Measurements from ENCODE around the gene B3GALT2. TPM values are rescaled to one million over a fixed set of nuclear protein-coding genes. Genes with fewer than 3 reads are reported as not detected.
A peak's percentile ranks its signal among the peaks of the same experiment; 100 is the strongest.

The B3GALT2 gene
- total RNA-seq, 1 experiment from 2014 or later, result not detected

- no peaks in the 10 kb centered on the region for H3K4me1 ChIP-seq (ENCODE audit: insufficient read depth, low read length)
- no peak overlapping the region for H3K56ac ChIP-seq (ENCODE audit: insufficient read length, low read depth, low read length)
- H3K14ac ChIP-seq (ENCODE audit: insufficient read depth, low read length), result no peak overlapping the region
- peaks cover 21 to 31% (median 23%) of the 10 kb centered on the region in 3 experiments for H3K36me3 Mint-ChIP-seq (ENCODE audit: insufficient read depth in 1 of 3, low read depth in 3 of 3)
- peaks cover 5% of the 10 kb centered on the region for H3K79me1 ChIP-seq (ENCODE audit: insufficient read depth, low read depth, low read length, poor library complexity, severe bottlenecking)
- H4K91ac ChIP-seq (ENCODE audit: insufficient read length, low read depth, low read length), result no peak overlapping the region
- no peak overlapping the region for H3K23ac ChIP-seq (ENCODE audit: insufficient read length, low read depth, low read length)
- H3K27ac ChIP-seq (ENCODE audit: insufficient read length, low read depth, low read length), result no peak overlapping the region
- H3T11ph ChIP-seq (ENCODE audit: low read length), result no peak overlapping the region
- H4K20me1 ChIP-seq (ENCODE audit: control insufficient read depth, insufficient read depth, insufficient read length), result no peaks in the 10 kb centered on the region
- H3K23me2 ChIP-seq (ENCODE audit: insufficient read length, low read depth, low read length, poor library complexity, severe bottlenecking), result no peaks in the 10 kb centered on the region
- no peak overlapping the region for H2BK120ac ChIP-seq (ENCODE audit: low read depth, low read length, poor library complexity, severe bottlenecking)
- H3K4me3 Mint-ChIP-seq, result no peak overlapping the region
- no peak overlapping the region for H2BK5ac ChIP-seq (ENCODE audit: insufficient read length, low read length)
- H3K4ac ChIP-seq (ENCODE audit: low read depth, low read length), result no peak overlapping the region
- peaks cover 16 to 20% of the 10 kb centered on the region in 2 experiments; a peak in 4 of 5 replicates for H3K9me3 Mint-ChIP-seq
- no peak overlapping the region for H3K9ac ChIP-seq (ENCODE audit: extremely low read depth, insufficient read length, low read length)
- H3K27ac Mint-ChIP-seq, result peak overlapping the region in 2 of 3 experiments; percentile 23 to 24; a peak in 2 of 7 replicates
- H2BK12ac ChIP-seq (ENCODE audit: insufficient read length, low read depth, low read length), result no peak overlapping the region
- H4K8ac ChIP-seq (replicated peaks; ENCODE audit: insufficient read length, low read depth, low read length), result no peak overlapping the region
- H3K79me2 ChIP-seq (ENCODE audit: insufficient read depth, low read length), result peaks cover 2% of the 10 kb centered on the region; the same call in 1 of the 2 replicates
- DNase-seq, result no peak
- 0 out of 3 replicates have a peak, but pooled peaks have one; percentile 13 for TF ChIP-seq CTCF (conservative IDR thresholded peaks at IDR 0.05)
- no peak overlapping the region for H3K18ac ChIP-seq (ENCODE audit: insufficient read length, low read depth, low read length)
- H3K4me2 ChIP-seq (ENCODE audit: insufficient read depth, insufficient read length, low read length), result no peak overlapping the region
- no peak overlapping the region for H2AK5ac ChIP-seq (ENCODE audit: insufficient read length, low read length)
- no peaks in the 10 kb centered on the region for H3K27me3 Mint-ChIP-seq (ENCODE audit: low read depth)
- H3K9me3 ChIP-seq (ENCODE audit: control insufficient read depth, low read depth, low read length), result peaks cover 18% of the 10 kb centered on the region
- H3K27me3 ChIP-seq (ENCODE audit: insufficient read depth, low read length), result no peaks in the 10 kb centered on the region
- H2AFZ ChIP-seq (ENCODE audit: low read length), result no peak overlapping the region
- H4K5ac ChIP-seq (ENCODE audit: insufficient read length, low read depth, low read length), result no peak overlapping the region
- no peak overlapping the region for H2BK20ac ChIP-seq (ENCODE audit: low read depth, low read length, poor library complexity, severe bottlenecking)
- H2BK15ac ChIP-seq (ENCODE audit: low read depth, low read length), result no peak overlapping the region
- H3K4me1 Mint-ChIP-seq, result peaks cover 12 to 17% of the 10 kb centered on the region in 2 experiments
Measured at GRCh38 chr1:193190096-193190744, 3.8 kb upstream of the B3GALT2 start.
